GM19035 (cell line): ENCODE results near the gene PRR14.
"Not testable (repeated sequence)": the region's sequence is repeated elsewhere in the genome, so short reads cannot be mapped to it uniquely, and the experiment has no call there.

Experiments
- ATAC-seq: cut with Tn5 transposase; IDR thresholded peaks from one replicate; pipeline ENCODE4 v1.9.1; 2021; ENCODE audit not compliant: unreplicated experiment

PRR14 gene

DNA sequence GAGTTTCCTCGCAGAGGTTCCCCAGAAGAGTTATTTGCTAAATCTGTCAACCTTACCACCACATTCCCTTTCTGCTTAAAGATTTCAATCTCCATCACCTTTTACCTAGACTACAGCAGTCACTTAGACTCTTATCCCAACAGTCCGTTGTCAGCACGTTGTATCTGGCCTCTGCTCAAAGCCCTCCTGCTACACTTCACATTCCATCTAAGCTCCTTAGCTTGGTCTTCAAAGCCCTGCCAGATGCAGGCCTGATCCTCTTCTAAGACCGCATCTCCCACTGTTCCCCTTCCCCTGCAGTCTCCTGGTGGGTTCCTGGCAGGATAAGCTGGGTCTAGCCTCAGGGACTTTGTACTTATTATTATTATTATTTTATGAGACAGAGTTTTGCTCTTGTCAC, 37.9 kb downstream of the PRR14 start:
- ATAC-seq, result no peak

DNA sequence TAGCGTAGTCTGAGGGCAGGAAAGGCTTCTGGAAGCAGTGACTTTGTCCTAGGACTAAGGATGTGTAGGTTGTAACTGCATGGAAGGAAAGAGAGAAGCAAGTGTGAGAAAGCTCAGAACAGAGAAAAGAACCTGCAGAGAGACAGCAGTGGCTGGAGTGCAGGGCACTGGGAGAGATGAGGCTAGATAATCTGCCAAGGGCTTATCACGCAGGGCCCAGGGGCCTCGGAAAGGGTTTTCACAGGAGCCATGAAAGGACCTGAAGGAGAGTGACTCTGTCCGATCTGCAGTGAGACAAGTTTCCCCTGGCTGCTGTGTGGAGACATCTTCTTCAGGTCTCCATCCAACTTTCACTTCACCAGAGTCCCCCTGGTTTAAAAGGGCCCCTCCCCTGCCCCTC, 41.1 kb downstream of the PRR14 start:
- no peak for ATAC-seq

DNA sequence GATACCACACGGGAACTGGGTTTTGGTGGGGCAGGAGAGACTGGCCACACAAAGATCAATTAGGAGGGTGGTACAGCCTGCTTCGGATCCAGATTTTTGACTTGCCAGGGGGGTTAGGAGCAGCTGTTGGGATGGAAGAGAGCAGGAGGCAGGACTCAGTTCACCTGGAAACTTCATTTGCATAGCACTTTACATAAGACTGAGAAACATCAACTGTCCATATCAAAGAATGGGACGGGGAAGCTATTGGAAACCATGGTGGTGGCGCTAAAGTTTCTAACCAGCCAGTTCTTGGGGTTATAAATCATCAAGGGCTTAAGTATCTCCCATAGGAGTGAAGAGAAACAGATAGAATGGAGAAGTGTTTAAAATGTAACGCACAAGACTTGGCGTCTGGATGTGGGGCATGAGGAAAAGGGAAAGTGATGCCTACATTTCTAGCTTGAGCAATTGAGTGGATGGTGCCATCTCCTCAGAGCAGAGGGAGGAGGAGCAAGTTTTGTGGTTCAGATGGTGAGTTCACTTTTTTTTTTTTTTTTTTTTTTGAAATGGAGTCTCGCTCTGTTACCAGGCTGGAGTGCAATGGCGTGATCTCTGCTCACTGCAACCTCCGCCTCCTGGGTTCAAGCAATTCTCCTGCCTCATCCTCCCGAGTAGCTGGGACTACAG, 41.8 kb downstream of the PRR14 start:
- ATAC-seq, result no peak

DNA sequence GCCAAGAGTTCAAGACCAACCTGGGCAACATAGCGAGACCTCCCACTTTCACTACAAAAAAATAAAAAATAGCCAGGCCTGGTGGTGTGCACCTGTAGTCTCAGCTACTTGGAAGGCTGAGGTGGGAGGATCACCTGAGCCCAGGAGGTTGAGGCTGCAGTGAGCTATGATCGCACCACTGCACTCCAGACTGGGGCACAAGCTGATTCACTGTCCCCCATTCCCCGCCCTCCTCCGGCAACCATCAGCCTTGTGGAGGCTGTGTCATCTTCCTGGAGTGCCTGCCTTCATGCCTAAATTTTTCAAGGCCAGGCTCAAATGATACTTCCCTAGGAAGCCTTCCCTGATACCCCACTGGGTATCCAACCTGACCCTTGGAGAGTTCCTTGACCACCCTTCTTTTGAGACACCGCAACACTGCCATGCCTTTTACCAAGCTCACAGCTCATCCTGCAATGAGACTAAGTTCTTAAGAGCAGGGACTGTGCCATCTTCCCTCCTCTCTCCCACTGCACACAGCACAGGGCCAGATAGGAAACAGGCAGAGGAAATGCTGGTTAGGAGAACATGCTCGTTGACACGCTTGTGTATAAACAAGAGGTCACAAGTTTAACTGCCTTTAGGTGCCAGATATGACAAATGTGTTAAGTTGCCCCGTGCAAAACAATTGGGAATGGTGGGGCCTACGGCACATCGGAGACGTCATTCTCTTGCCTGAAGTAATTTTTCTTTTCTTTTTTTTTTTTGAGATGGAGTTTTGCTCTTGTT, 44.4 kb downstream of the PRR14 start:
- no peak for ATAC-seq

DNA sequence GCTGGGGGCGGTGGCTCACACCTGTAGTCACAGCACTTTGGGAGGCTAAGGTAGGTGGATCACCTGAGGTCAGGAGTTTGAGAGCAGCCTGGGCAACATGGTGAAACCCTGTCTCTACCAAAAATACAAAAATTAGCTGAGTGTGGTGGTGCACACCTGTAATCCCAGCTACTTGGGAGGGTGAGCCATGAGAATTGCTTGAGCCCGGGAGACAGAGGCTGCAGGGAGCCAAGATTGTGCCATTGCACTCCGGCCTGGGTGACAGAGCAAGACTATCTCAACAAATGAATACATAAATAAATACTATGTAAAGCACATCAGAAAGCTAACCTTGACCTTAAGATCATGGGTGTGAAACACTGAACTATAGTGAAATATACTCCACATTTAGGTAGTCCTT, 45.9 kb downstream of the PRR14 start:
- ATAC-seq, result not testable (repeated sequence)

DNA sequence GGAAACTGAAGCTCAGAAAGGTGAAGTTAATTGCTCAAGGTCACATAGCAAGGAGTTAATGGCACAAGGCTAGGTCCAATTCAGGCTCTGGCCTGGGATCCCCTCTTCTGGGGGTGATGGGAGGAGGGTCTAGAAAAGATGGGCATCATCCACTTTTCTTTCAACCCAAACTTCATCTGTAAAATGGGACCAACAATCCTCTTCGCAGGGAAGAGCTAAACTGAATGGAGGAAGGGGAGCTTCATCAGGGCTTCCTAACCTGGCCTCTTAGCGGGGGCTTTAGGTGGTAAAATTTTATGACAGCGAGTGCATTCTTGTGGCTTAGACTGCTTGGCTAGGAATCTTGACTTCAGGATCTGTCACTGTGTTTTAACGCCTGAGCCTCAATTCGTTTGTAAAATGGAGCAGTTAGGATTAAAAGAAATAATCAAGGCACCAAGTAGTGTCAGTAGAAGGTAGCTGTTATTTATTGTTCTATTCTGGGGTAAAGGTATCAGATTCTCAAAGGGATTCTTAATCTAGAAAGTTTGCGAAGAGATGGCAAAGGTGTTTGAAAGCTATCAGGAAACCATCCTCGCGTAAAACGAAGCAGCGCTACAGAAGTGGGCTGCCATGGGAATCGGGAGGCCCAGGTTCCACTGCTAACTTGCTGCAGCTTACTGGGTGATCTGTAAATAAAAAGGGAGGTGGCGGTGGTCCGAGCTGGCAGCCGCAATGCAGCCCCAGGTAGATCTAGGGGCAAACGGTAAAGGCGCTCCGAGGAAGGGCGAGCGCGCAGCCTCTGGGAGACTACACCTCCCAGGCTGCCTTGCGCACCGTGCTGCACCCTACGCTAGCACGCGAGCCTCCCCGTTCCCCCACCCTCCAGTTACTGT, 46.7 kb downstream of the PRR14 start:
- ATAC-seq, result no peak

DNA sequence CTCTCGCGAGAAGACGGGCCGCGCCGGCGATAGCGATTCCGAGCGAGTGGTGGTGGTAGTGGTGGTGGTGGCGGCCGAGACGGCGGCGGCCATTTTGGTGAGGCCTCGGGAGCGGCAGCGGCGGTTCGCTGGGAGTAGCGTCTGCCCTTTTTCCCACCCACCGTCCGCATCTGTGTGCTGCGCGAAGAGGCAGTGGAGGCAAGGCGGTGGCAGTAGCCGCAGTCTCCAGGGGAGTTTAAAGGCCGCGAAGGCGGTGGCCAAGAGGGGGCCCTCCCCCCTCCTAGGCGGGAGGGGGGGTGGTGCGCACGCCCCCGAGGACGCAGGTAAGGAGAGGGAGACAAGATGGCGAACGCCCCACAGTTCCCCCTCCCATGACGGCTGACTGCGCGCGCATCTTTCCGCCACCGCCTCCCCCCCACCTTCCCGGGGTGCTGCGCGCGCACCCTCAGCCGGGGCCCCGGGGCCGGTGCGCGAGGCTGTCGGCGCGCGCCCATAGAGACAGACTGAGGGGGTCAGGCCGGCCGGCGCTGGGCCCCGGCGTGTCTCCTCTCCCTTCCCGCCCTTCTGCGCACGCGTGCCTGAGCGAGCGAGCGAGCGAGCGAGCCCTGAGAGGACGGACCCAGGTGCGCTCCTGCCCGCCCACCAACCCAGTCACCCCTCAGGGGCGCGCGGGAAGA, 47.5 kb downstream of the PRR14 start:
- peak; percentile 86 for ATAC-seq

DNA sequence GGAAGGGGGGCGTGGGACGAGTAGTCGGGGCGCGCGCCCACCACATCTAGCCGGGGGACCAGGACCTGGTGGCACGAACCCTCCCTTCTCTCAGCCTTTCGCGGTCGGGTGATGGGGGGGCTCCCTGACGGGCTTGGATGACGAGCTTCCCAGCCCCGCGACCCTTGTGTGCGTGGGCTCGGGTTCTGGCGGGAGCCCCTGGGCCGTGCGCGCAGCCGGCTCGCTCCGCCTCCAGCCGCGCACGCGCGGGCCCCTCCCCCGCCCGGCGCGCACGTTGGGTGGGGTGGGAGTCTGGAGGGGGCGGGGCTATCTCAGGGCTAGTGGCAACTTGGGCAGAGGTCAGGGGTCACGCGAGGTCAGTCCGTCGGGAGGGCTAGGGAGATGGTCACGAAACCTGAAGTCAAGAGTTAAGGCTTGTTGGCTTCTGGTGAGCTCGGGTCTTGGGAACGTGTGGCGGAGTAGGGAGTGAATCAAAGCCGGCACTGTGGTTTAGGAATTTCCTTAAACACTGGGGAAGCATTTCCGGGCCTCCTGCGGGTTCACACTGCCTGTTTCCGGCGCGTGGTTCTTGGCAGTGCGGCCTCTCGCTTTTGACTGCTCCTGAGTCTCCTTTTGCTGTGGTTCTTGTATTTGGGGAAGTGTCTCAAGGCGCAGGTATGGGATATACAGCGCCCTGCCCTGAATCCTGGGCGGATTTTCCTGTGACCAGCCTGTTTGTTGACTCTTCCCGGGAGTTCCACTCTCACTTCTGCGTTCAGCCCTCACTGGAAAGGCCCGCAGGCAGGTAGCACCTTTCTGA, 48.3 kb downstream of the PRR14 start, which contains the start of gene SRCAP:
SRCAP (plus strand) TSS at position 356 of the 799 bp plus-strand sequence. CDS start 1,654 bp downstream, outside the sequence.
- peak; percentile 33 for ATAC-seq

DNA sequence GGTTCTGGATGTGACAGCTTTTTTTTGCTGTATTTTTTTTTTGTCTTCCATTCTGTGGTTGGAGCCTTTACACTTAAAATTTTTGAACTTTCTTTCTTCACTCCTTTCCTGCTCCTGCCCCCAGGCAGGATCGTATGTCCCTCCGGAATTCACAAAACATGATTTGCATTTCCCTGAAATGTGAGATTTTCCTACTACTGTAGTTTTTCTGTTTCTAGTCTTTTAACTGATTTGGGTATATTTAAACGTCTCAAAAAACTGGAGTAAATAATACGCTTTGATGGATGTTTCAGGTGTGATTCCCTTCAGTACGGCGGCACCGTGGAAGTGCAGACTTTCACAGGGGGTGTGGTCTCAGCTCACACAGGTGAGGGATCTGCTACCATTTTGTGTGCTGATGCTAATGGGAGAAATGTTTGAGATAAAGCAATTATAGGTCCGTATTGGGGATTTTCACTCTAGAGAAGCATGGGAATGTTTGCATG, 48.9 kb downstream of the PRR14 start:
- ATAC-seq, result no peak

DNA sequence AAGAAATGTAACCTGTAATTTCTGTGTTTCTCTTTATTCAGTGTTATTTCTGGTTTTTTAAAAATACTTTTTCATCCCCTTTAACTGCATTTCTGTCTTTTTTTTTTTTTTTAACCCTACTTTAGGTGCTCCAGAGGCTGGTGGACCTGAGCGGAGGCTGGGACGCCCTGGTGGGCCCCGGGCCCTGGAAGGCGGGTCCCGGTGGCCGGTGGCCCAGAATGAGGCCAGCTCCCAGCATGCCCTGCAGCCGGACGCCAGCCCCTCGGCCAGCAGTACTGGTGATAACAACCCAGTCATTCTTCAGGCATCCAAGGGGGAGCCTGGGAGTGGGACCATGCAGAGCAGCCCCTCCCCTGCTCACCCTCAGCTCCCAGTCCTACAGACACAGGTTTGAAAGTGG, 49.7 kb downstream of the PRR14 start:
- no peak for ATAC-seq

DNA sequence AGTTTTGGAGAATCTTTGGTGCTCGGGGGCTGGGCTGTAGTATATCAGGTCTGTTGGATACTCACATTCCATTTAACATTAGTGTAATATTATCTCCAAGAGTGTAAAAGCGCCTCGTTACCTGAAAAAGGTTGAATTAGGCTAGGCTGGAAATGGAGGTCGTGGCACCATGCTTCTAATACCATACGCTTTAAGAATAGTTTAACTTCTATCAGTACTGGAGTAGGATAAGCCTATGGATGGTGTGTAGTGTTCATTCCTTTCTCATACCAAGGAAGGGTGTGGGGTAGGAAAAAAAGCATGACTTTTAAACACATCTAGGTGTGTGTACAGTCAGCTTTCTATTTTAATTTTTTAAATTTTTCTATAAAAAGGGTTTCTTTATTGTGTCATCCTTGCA, 50.2 kb downstream of the PRR14 start:
- ATAC-seq, result no peak

DNA sequence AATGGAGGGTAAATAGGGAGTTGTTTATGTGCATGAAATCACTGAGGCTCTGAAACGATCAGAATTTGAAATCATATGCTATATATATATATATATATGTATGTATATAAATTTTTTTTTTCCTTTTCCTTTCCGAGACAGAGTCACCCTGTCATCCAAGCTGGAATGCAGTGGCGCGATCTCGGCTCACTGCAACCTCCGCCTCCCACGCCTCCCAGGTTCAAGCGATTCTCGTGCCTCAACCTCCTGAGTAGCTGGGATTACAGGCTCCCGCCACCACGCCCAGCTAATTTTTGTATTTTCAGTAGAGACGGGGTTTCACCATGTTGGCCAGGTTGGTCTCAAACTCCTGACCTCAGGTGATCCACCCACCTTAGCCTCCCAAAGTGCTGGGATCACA, 52.3 kb downstream of the PRR14 start:
- ATAC-seq, result not testable (repeated sequence)

DNA sequence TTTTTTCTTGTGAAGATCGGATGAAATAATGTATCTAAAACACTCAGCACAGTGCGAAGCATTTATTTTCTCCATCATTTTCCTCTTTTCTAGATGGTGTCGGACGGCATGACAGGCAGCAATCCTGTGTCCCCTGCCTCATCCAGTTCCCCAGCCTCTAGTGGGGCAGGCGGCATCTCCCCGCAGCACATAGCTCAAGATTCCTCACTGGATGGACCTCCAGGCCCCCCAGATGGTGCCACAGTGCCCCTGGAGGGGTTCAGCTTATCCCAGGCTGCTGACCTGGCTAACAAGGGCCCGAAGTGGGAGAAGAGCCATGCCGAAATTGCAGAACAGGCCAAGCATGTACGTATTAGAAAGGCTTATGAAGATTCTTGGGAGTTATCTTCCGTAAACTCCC, 53.2 kb downstream of the PRR14 start:
- ATAC-seq, result no peak
